LNCaP clone FGC (cell line): ENCODE results near the gene ZNF804A.

Experiments used
- DNase-seq: peaks from one replicate; pipeline ENCODE4 v3.0.0-alpha.2; 2011; ENCODE audit warnings: low read depth
- H3K4me3 ChIP-seq: 2 replicates; pipeline ENCODE4 v1.5.1; 2011; ENCODE audit warnings: mild to moderate bottlenecking, low read depth, low read length, control low read depth
- CTCF ChIP-seq: IDR thresholded peaks from 2 replicates; pipeline ENCODE4 v1.5.1; 2012; ENCODE audit warnings: mild to moderate bottlenecking; ENCODE audit not compliant: control insufficient read depth, insufficient read depth; ENCODE audit errors: extremely low read depth

The ZNF804A gene

GRCh38 chr2:184793176-184793575 lies 194.8 kb downstream of the ZNF804A start:
- TF ChIP-seq CTCF: no peak
- no peak for DNase-seq
- no peak overlapping the region for H3K4me3 ChIP-seq

- TF ChIP-seq CTCF: no peak
- H3K4me3 ChIP-seq: no peak overlapping the region
- DNase-seq: no peak
Measured at GRCh38 chr2:184799379-184799778, 201.1 kb downstream of the ZNF804A start.

- no peak for TF ChIP-seq CTCF
- no peak overlapping the region for H3K4me3 ChIP-seq
- no peak for DNase-seq
Measured at GRCh38 chr2:184814421-184814820, 216.1 kb downstream of the ZNF804A start.

GRCh38 chr2:184815824-184816223 lies 217.5 kb downstream of the ZNF804A start:
- H3K4me3 ChIP-seq: no peak overlapping the region
- DNase-seq: no peak
- TF ChIP-seq CTCF: no peak

- no peak overlapping the region for H3K4me3 ChIP-seq
- no peak for DNase-seq
- TF ChIP-seq CTCF: no peak
Measured at GRCh38 chr2:184824597-184824996, 226.3 kb downstream of the ZNF804A start.

GRCh38 chr2:184830531-184830930 lies 232.2 kb downstream of the ZNF804A start:
- DNase-seq: no peak
- no peak overlapping the region for H3K4me3 ChIP-seq
- TF ChIP-seq CTCF: no peak

- no peak overlapping the region for H3K4me3 ChIP-seq
- TF ChIP-seq CTCF: no peak
- no peak for DNase-seq
Measured at GRCh38 chr2:184834699-184835397, 236.5 kb downstream of the ZNF804A start.
